ENCODE measurements around the gene DTNB. TPM values are rescaled to one million over a fixed set of nuclear protein-coding genes. Genes with fewer than 3 reads are reported as not detected.

The DTNB gene
- polyA plus RNA-seq, 1 donor from 2014 or later, result 22.5 TPM

DNA sequence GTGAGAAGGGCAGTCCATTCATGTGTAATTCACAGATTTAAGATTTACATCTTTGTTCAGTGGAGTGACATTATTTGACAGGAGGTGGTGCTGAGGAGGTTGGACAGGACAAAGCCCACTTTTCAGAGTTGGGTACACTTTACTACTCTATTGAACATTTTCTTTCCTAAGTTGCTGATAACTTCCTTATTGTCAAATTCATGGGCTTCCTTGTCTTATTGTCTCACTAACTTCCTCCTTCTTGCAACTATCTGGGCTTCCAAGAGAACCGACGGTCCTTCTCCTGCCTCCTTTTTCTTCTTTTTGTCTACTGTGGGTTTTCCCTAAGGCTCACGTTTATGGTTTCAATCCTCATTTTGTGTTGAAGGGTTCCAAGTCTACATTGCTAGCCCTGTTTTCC is 263.9 kb downstream of the DTNB start:
- no peaks in the 10 kb centered on the region for H3K27me3 ChIP-seq (ENCODE audit: insufficient read depth, low read depth, low read length)
- H3K4me2 ChIP-seq (ENCODE audit: low read length), result no peak overlapping the region
- H3F3A ChIP-seq (ENCODE audit: insufficient read depth, low read length, poor library complexity, severe bottlenecking), result no peaks in the 10 kb centered on the region
- H3K9me3 ChIP-seq (ENCODE audit: low read length), result no peaks in the 10 kb centered on the region
- no peaks in the 10 kb centered on the region for H4K20me1 ChIP-seq (ENCODE audit: insufficient read depth)
- no peaks in the 10 kb centered on the region for H3K36me3 ChIP-seq (ENCODE audit: insufficient read depth, low read length)
- no peak overlapping the region for H3K9ac ChIP-seq (ENCODE audit: low read length)
- no peaks in the 10 kb centered on the region for H3K9me2 ChIP-seq (ENCODE audit: insufficient read depth, low read length)
- H3K4me3 ChIP-seq (ENCODE audit: low read length), result no peak overlapping the region
- no peaks in the 10 kb centered on the region for H3K79me2 ChIP-seq (replicated peaks; ENCODE audit: insufficient read depth, low read length)
- no peak for TF ChIP-seq RAD21 (conservative IDR thresholded peaks at IDR 0.05)
- TF ChIP-seq EP300 (conservative IDR thresholded peaks at IDR 0.05; ENCODE audit: poor library complexity, severe bottlenecking), result no peak
- TF ChIP-seq, protein P1, sequence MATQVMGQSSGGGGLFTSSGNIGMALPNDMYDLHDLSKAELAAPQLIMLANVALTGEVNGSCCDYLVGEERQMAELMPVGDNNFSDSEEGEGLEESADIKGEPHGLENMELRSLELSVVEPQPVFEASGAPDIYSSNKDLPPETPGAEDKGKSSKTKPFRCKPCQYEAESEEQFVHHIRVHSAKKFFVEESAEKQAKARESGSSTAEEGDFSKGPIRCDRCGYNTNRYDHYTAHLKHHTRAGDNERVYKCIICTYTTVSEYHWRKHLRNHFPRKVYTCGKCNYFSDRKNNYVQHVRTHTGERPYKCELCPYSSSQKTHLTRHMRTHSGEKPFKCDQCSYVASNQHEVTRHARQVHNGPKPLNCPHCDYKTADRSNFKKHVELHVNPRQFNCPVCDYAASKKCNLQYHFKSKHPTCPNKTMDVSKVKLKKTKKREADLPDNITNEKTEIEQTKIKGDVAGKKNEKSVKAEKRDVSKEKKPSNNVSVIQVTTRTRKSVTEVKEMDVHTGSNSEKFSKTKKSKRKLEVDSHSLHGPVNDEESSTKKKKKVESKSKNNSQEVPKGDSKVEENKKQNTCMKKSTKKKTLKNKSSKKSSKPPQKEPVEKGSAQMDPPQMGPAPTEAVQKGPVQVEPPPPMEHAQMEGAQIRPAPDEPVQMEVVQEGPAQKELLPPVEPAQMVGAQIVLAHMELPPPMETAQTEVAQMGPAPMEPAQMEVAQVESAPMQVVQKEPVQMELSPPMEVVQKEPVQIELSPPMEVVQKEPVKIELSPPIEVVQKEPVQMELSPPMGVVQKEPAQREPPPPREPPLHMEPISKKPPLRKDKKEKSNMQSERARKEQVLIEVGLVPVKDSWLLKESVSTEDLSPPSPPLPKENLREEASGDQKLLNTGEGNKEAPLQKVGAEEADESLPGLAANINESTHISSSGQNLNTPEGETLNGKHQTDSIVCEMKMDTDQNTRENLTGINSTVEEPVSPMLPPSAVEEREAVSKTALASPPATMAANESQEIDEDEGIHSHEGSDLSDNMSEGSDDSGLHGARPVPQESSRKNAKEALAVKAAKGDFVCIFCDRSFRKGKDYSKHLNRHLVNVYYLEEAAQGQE (IDR thresholded peaks at IDR 0.05; ENCODE audit: borderline replicate concordance), result no peak
- TF ChIP-seq EZH2 (IDR thresholded peaks at IDR 0.05; ENCODE audit: borderline replicate concordance, insufficient read depth, low read length, poor library complexity, severe bottlenecking), result no peak
- TF ChIP-seq POLR2AphosphoS5 (IDR thresholded peaks at IDR 0.05), result no peak
- no peak for TF ChIP-seq MXI1 (conservative IDR thresholded peaks at IDR 0.05; ENCODE audit: poor library complexity, severe bottlenecking)
- TF ChIP-seq TAF1 (IDR thresholded peaks at IDR 0.05; ENCODE audit: low read depth), result no peak
- TF ChIP-seq SMC3 (conservative IDR thresholded peaks at IDR 0.05; ENCODE audit: poor library complexity), result no peak
- TF ChIP-seq, protein P2, sequence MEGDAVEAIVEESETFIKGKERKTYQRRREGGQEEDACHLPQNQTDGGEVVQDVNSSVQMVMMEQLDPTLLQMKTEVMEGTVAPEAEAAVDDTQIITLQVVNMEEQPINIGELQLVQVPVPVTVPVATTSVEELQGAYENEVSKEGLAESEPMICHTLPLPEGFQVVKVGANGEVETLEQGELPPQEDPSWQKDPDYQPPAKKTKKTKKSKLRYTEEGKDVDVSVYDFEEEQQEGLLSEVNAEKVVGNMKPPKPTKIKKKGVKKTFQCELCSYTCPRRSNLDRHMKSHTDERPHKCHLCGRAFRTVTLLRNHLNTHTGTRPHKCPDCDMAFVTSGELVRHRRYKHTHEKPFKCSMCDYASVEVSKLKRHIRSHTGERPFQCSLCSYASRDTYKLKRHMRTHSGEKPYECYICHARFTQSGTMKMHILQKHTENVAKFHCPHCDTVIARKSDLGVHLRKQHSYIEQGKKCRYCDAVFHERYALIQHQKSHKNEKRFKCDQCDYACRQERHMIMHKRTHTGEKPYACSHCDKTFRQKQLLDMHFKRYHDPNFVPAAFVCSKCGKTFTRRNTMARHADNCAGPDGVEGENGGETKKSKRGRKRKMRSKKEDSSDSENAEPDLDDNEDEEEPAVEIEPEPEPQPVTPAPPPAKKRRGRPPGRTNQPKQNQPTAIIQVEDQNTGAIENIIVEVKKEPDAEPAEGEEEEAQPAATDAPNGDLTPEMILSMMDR (IDR thresholded peaks at IDR 0.05; ENCODE audit: poor library complexity, severe bottlenecking), result no peak
- H2AFZ ChIP-seq (ENCODE audit: low read depth, low read length), result no peak overlapping the region
- no peak overlapping the region for H3K27ac ChIP-seq (ENCODE audit: low read length)

DNA sequence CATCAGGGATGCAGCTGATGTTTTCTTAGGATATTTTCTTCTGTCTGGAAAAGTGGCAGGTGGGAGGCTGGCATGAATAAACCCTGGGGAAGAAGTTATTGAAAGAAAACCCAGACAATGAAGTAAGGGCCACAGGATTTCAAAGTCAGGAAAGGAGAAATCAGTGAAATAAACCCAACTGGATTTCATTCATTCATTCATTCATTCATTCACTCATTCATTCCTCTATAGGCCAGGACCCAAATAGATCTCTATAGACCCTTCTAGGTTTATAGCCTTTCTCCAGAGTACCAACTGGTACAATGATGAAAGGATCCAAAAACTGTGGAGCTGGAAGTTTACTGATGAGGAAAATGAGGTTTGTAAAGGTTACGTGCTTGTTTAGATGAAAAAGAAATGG is 264.3 kb downstream of the DTNB start:
- H3K79me2 ChIP-seq (replicated peaks; ENCODE audit: insufficient read depth, low read length), result no peaks in the 10 kb centered on the region
- no peaks in the 10 kb centered on the region for H3K9me2 ChIP-seq (ENCODE audit: insufficient read depth, low read length)
- H2AFZ ChIP-seq (ENCODE audit: low read depth, low read length), result no peak overlapping the region
- no peaks in the 10 kb centered on the region for H3K36me3 ChIP-seq (ENCODE audit: insufficient read depth, low read length)
- H3K27me3 ChIP-seq (ENCODE audit: insufficient read depth, low read depth, low read length), result no peaks in the 10 kb centered on the region
- no peak overlapping the region for H3K9ac ChIP-seq (ENCODE audit: low read length)
- no peak overlapping the region for H3K4me2 ChIP-seq (ENCODE audit: low read length)
- H3F3A ChIP-seq (ENCODE audit: insufficient read depth, low read length, poor library complexity, severe bottlenecking), result no peaks in the 10 kb centered on the region
- H4K20me1 ChIP-seq (ENCODE audit: insufficient read depth), result no peaks in the 10 kb centered on the region
- no peak for TF ChIP-seq SMC3 (conservative IDR thresholded peaks at IDR 0.05; ENCODE audit: poor library complexity)
- no peak overlapping the region for H3K27ac ChIP-seq (ENCODE audit: low read length)
- no peaks in the 10 kb centered on the region for H3K9me3 ChIP-seq (ENCODE audit: low read length)
- no peak overlapping the region for H3K4me3 ChIP-seq (ENCODE audit: low read length)
